HTR-8/SVneo (cell line): ENCODE measurements around the gene RPL27A.

ENCODE experiments used
- DNase-seq: peaks from one replicate; pipeline ENCODE4 v3.0.0; 2011; ENCODE audit warnings: low spot score, mixed read lengths; ENCODE audit not compliant: insufficient read length
- FAIRE-seq: peaks from 2 replicates; lab custom pipeline; 2011; peaks lifted over from hg19 to GRCh38; lab: Jason Lieb, UNC

Gene RPL27A

DNA sequence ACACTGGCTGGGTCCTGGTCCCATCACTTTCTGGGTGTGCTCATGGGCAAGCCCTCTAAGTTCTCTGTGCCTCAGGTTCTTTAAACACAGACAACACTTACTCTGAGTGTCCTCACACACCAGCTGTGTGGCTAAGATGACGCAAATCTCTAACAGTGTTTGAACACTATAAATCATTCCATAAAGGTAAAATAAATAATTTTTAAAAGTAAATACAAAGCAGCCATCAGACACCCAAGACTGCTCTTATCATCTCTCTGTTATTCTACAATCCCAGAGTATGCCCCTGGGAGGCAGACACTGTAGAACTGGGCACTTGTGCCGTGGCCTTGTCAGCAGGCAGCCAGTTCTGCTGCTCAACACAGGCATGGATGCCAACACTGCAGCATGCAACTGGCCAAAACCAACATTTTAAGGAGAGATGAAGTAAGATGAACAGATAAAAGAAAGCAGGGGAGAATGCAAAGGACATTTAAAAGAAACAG, 56.8 kb downstream of the RPL27A start:
- no peak for FAIRE-seq

More for the DNA sequence above, 56.8 kb downstream of the RPL27A start:
- no peak for DNase-seq
